ENCODE results near the gene BRAT1.

GRCh38 chr7:2493205-2494164 lies 61.8 kb downstream of the BRAT1 start:
- TF ChIP-seq POLR2A (IDR thresholded peaks at IDR 0.05; ENCODE audit: low read length): no peak
- TF ChIP-seq GATA1 (IDR thresholded peaks at IDR 0.05; ENCODE audit: low read depth, low read length): no peak
